ENCODE data around the gene CDH4. TPM values are rescaled to one million over a fixed set of nuclear protein-coding genes. Genes with fewer than 3 reads are reported as not detected.

The CDH4 gene
- total RNA-seq, 1 experiment from 2014 or later, result 3.9 TPM

DNA sequence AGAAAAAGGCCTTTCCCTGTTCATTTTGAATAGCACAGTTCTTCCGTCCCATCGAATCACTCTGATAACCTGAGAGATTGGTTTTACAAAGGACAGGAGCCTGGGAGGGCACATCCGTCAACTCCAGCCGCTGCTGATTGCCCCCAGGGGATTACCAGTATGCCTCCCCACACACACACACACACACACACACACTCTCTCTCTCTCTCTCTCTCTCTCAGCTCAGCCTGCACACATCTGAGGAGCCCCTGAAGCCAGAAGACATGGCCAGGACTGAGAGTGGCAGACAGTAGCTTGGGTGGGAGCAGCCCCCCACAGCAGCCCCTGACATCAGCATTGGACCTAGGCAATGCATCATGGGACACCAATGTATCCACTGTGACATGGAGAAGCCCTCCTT, 13.2 kb upstream of the CDH4 start:
- H3K36me3 ChIP-seq (replicated peaks; ENCODE audit: control insufficient read depth, insufficient read depth, low read length), result no peaks in the 10 kb centered on the region
- H3K27me3 ChIP-seq (ENCODE audit: control insufficient read depth, insufficient read depth, low read length), result no peaks in the 10 kb centered on the region; the same call in none of the 2 replicates
- H3K4me3 ChIP-seq (ENCODE audit: insufficient read depth, low read depth, low read length), result no peak overlapping the region
- no peak for DNase-seq

DNA sequence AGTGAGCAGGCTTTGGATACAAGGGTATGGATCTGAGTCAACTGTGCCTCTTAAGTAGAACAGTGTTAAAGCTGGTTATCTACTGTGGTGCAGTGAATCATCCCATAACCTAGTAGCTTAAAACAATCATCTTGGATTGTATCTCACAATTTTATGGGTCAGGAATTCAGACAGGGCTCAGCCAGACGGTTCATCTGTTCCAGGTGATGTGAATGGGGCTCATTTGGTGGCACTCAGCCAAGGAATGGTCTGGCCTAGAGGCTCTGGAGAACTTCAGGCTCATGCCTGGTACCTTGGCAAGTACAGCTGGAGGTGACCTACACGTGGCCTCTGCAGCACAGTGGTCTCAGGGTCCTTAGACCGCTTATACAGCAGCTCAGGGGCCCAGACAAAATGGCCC, 11.2 kb upstream of the CDH4 start:
- Histone ChIP-seq H3K4me3 (ENCODE audit: insufficient read depth, low read depth, low read length) (no peak overlapping the region), H3K36me3 (replicated peaks; ENCODE audit: control insufficient read depth, insufficient read depth, low read length) (no peaks in the 10 kb centered on the region), H3K27me3 (ENCODE audit: control insufficient read depth, insufficient read depth, low read length) (peaks cover 6% of the 10 kb centered on the region)
- DNase-seq, result no peak

DNA sequence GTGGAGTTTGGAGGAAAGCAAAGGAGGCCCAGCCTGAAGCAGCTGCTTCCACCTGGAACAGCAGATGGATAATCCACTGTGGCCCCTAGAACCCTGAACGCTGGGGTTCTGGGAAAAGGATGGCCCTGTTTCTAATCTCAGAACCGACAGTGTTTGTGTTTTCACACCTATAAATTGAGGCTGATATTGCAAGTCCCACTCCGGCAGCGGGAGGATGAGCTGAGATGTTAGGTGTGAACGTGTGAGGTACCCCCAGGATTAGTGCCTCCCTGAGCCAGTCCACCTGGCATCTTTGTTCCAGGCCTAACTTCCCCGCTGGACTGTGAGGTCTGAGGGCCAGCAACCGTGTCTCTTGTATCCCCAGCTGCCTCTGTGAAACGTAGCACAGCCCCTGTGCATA, 7.8 kb upstream of the CDH4 start:
- H3K27me3 ChIP-seq (ENCODE audit: control insufficient read depth, insufficient read depth, low read length), result peaks cover 23% of the 10 kb centered on the region
- H3K4me3 ChIP-seq (ENCODE audit: insufficient read depth, low read depth, low read length), result no peak overlapping the region
- H3K36me3 ChIP-seq (replicated peaks; ENCODE audit: control insufficient read depth, insufficient read depth, low read length), result no peaks in the 10 kb centered on the region
- no peak for DNase-seq

DNA sequence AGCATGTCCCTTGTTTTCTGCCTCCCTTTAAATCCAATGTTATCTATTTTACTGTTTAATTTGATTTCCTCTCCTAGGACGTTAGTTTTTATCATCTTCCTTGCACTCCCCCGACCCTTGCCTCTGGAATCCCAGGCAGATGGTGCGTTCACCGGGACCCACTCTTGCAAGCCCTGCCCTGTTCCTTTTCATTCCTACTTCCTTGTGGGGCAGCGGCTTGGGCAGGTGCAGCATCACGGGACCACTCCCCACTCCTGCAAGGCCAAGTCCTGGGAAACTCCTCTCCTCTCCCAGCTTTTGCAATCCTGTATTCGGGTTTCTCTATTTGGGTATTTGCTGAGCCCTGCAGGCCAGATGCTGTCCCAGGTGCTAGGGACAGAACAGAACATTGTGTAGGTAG, 5.8 kb upstream of the CDH4 start:
- DNase-seq, result no peak
- H3K36me3 ChIP-seq (replicated peaks; ENCODE audit: control insufficient read depth, insufficient read depth, low read length), result no peaks in the 10 kb centered on the region
- no peak overlapping the region for H3K4me3 ChIP-seq (ENCODE audit: insufficient read depth, low read depth, low read length)
- H3K27me3 ChIP-seq (ENCODE audit: control insufficient read depth, insufficient read depth, low read length), result peaks cover 40% of the 10 kb centered on the region

- Histone ChIP-seq H3K4me3 (ENCODE audit: insufficient read depth, low read depth, low read length) (no peak overlapping the region), H3K36me3 (replicated peaks; ENCODE audit: control insufficient read depth, insufficient read depth, low read length) (no peaks in the 10 kb centered on the region), H3K27me3 (ENCODE audit: control insufficient read depth, insufficient read depth, low read length) (peaks cover 68% of the 10 kb centered on the region)
- no peak for DNase-seq
Measured at GRCh38 chr20:61249626-61250025, 2.4 kb upstream of the CDH4 start.

- peak; percentile 81 for DNase-seq
- Histone ChIP-seq H3K4me3 (ENCODE audit: insufficient read depth, low read depth, low read length) (peak overlapping the region; percentile 52), H3K36me3 (replicated peaks; ENCODE audit: control insufficient read depth, insufficient read depth, low read length) (no peaks in the 10 kb centered on the region), H3K27me3 (ENCODE audit: control insufficient read depth, insufficient read depth, low read length) (peaks cover 65% of the 10 kb centered on the region)
Measured at GRCh38 chr20:61252601-61253263, 671 bp downstream of the CDH4 start.

DNA sequence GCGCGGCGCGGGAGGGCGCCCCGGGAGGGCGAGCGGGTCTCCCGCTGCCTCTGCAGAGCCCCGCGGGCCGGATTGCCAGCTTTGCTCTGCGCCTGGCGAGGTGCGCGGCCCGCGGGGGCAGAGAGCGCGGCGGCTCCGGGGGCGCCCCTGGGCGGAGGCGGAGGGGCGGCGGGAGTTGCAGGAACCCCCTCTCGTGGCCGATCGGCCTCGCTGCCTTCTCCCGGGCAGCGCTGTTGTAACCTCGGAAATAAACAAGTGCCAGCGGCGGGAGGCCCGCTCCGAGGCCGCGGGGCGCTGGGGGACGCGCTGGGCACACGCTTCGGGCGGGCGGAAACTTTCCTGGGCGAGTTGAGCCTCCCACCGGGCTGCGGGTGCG, 1.2 kb downstream of the CDH4 start:
- Histone ChIP-seq H3K36me3 (replicated peaks; ENCODE audit: control insufficient read depth, insufficient read depth, low read length) (no peaks in the 10 kb centered on the region), H3K27me3 (ENCODE audit: control insufficient read depth, insufficient read depth, low read length) (peaks cover 61% of the 10 kb centered on the region), H3K4me3 (ENCODE audit: insufficient read depth, low read depth, low read length) (peak overlapping the region; percentile 52)
- DNase-seq, result peak; percentile 92

DNA sequence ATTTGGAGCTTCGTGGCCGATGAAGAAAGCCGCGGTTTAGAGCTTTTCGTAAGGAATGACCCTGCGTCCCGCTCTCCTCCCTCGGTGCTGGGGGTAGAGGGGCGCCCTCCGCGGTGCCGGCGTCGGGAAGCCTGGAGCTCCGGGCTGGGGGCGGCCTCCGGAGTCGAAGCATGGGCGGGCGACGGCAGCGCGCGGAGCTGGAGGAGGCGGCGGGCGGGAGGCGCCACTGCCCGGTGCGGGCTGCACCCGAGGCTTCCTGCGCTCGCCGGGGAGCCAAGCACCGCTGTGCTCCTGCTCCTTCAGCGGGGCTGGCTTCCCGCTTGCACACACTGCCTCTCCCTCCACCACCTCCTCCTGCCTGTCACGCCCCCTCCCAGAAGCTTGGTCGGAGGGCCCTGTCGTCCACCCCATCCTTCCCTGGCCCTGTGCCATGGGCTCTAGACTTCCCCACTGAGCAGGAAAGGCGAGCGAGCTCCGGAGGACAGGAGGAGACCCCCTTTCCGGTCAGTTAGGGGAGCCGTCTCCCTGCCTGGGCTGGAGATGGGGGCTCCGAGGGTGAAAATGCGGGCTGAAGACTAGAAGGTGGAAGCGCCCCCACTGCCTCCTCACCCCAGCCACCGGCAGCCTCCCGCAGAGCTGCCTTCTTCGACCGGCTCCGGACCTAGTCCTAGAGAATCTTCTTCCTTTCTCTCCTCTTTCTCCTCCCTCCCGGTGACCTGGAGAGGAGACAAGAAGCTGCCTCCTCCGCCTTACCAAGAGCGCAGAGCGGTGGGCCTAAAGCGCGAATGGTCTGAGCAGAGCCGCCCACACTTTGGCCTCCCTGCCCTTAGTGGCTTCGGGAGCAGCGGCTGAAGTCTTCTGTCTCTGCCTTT, 1.8 kb downstream of the CDH4 start:
- DNase-seq, result peak; percentile 81
- peak overlapping the region; percentile 52 for H3K4me3 ChIP-seq (ENCODE audit: insufficient read depth, low read depth, low read length)
- peaks cover 55% of the 10 kb centered on the region for H3K27me3 ChIP-seq (ENCODE audit: control insufficient read depth, insufficient read depth, low read length)
- H3K36me3 ChIP-seq (replicated peaks; ENCODE audit: control insufficient read depth, insufficient read depth, low read length), result no peaks in the 10 kb centered on the region

- DNase-seq, result no peak
- peaks cover 51% of the 10 kb centered on the region for H3K27me3 ChIP-seq (ENCODE audit: control insufficient read depth, insufficient read depth, low read length)
Measured at GRCh38 chr20:61254881-61255626, 3.0 kb downstream of the CDH4 start.

GRCh38 chr20:61256365-61256764, 4.3 kb downstream of the CDH4 start:
- Histone ChIP-seq H3K4me3 (ENCODE audit: insufficient read depth, low read depth, low read length) (no peak overlapping the region), H3K36me3 (replicated peaks; ENCODE audit: control insufficient read depth, insufficient read depth, low read length) (no peaks in the 10 kb centered on the region), H3K27me3 (ENCODE audit: control insufficient read depth, insufficient read depth, low read length) (peaks cover 38% of the 10 kb centered on the region)
- DNase-seq, result no peak

More at GRCh38 chr20:61254881-61255626, 3.0 kb downstream of the CDH4 start:
- Histone ChIP-seq H3K36me3 (replicated peaks; ENCODE audit: control insufficient read depth, insufficient read depth, low read length) (no peaks in the 10 kb centered on the region), H3K4me3 (ENCODE audit: insufficient read depth, low read depth, low read length) (no peak overlapping the region)

- Histone ChIP-seq H3K36me3 (replicated peaks; ENCODE audit: control insufficient read depth, insufficient read depth, low read length) (no peaks in the 10 kb centered on the region), H3K4me3 (ENCODE audit: insufficient read depth, low read depth, low read length) (no peak overlapping the region), H3K27me3 (ENCODE audit: control insufficient read depth, insufficient read depth, low read length) (peaks cover 33% of the 10 kb centered on the region)
- DNase-seq, result no peak
Measured at GRCh38 chr20:61256824-61257223, 4.8 kb downstream of the CDH4 start.

GRCh38 chr20:61257611-61258010, 5.5 kb downstream of the CDH4 start:
- no peak for DNase-seq
- no peaks in the 10 kb centered on the region for H3K36me3 ChIP-seq (replicated peaks; ENCODE audit: control insufficient read depth, insufficient read depth, low read length)
- peaks cover 29% of the 10 kb centered on the region for H3K27me3 ChIP-seq (ENCODE audit: control insufficient read depth, insufficient read depth, low read length)
- H3K4me3 ChIP-seq (ENCODE audit: insufficient read depth, low read depth, low read length), result no peak overlapping the region

- Histone ChIP-seq H3K27me3 (ENCODE audit: control insufficient read depth, insufficient read depth, low read length) (peaks cover 8% of the 10 kb centered on the region), H3K4me3 (ENCODE audit: insufficient read depth, low read depth, low read length) (no peak overlapping the region), H3K36me3 (replicated peaks; ENCODE audit: control insufficient read depth, insufficient read depth, low read length) (no peaks in the 10 kb centered on the region)
- DNase-seq, result no peak
Measured at GRCh38 chr20:61259741-61260140, 7.7 kb downstream of the CDH4 start.

DNA sequence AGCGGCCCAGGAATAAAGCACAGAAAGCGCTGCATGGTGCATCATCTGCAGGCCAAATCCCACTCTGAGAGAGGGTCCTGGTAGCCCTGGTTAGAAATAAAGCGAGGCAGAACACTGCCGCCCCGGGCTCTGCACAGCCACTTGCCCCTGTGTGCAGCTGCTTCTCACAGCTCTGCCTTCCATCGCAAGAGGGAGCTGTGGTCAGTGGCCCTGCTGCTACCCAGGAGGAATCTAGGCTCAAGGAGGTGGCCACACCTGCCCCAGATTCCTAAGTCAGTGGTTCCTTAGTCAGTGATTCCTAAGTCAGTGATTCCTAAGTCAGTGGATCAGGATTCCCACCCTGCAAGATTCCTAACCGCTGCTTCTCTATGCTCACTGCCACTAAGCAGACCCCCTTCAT, 8.8 kb downstream of the CDH4 start:
- peaks cover 2% of the 10 kb centered on the region for H3K27me3 ChIP-seq (ENCODE audit: control insufficient read depth, insufficient read depth, low read length)
- no peaks in the 10 kb centered on the region for H3K36me3 ChIP-seq (replicated peaks; ENCODE audit: control insufficient read depth, insufficient read depth, low read length)
- H3K4me3 ChIP-seq (ENCODE audit: insufficient read depth, low read depth, low read length), result no peak overlapping the region
- peak; percentile 82 for DNase-seq
